Vagina (tissue), 2 donors: ENCODE measurements around the gene AMBN. TPM values are rescaled to one million over a fixed set of nuclear protein-coding genes. Genes with fewer than 3 reads are reported as not detected.
A peak's percentile ranks its signal among the peaks of the same experiment; 100 is the strongest.

ENCODE experiments used
- DNase-seq, 2 donors: peaks; one replicate each; pipeline ENCODE4 v3.0.0-alpha.2; 2017; ENCODE audit errors: extremely low spot score in 2 of 2
- H3K27ac ChIP-seq: fragments of 200-600 bp; sonication (generic); one replicate; pipeline ENCODE4 v1.5.1; 2019
- H3K27me3 ChIP-seq: fragments of 200-600 bp; sonication (generic); one replicate; pipeline ENCODE4 v1.5.1; 2019
- H3K36me3 ChIP-seq, 2 donors: fragments of 200-600 bp; sonication (generic); one replicate each; pipeline ENCODE4 v1.5.1; 2017 to 2019
- H3K4me1 ChIP-seq: fragments of 200-600 bp; sonication (generic); one replicate; pipeline ENCODE4 v1.5.1; 2019
- H3K4me3 ChIP-seq, 2 donors: fragments of 200-600 bp; sonication (generic); 1 replicate in 1 of 2; 2 replicates in 1 of 2; pipeline ENCODE4 v1.5.1; 2016 to 2019
- H3K9me3 ChIP-seq: fragments of 200-600 bp; sonication (generic); one replicate; pipeline ENCODE4 v1.5.1; 2019
- POLR2A ChIP-seq, 2 donors: fragments of 450-650 bp; IDR thresholded peaks; one replicate each; pipeline ENCODE4 v1.6.1; 2017; ENCODE audit warnings: antibody characterized with exemption in 2 of 2, mild to moderate bottlenecking in 2 of 2, moderate library complexity in 2 of 2
- POLR2AphosphoS5 ChIP-seq, 2 donors: sonication (generic); formaldehyde crosslinking; IDR thresholded peaks; one replicate each; pipeline ENCODE4 v1.9.0; 2017; ENCODE audit warnings: antibody characterized with exemption in 2 of 2, mild to moderate bottlenecking in 2 of 2, low read depth in 1 of 2; ENCODE audit not compliant: insufficient read depth in 1 of 2
- intact Hi-C: fragments of 100-400 bp; cut with DNase I; formaldehyde crosslinking; loops from one replicate; pipeline ENCODE4 v1.15.1; 2023
- total RNA-seq: library from RNA; depleted of rRNA; stranded (reverse); fragments of >200 nt; gene quantifications from one replicate; pipeline ENCODE4 v1.2.3, GENCODE V29; 2016
- TF ChIP-seq, protein P1 (sequence below), 3 experiments: fragments of 450-650 bp in 2 of 3; fragments of 200-600 bp in 1 of 3; sonication (generic) in 1 of 3; IDR thresholded peaks; one replicate each; pipeline ENCODE4 v1.5.1; 2017 to 2019; ENCODE audit warnings: antibody characterized with exemption in 3 of 3, mild to moderate bottlenecking in 2 of 3, moderate library complexity in 2 of 3

Gene AMBN
- total RNA-seq, 1 donor from 2014 or later = not detected

DNA sequence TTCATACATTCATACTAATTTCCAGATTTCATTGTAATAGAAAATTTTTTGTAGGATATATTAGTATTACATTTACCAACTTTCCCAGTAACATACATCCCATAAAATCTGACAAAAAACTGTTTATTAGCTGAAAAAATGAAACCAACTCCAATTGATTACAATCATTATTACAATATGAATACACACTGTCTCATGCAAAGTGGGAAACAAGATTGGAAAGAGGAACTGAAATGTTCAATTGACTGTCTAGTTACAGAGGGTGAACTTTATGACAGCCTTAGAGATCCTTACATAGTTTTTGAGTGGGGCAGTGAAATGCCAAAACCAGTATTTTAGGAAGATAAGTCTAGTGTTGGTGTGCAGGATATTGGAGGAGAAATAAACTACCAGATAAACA, 2.3 kb upstream of the AMBN start:
- TF ChIP-seq, protein P1, sequence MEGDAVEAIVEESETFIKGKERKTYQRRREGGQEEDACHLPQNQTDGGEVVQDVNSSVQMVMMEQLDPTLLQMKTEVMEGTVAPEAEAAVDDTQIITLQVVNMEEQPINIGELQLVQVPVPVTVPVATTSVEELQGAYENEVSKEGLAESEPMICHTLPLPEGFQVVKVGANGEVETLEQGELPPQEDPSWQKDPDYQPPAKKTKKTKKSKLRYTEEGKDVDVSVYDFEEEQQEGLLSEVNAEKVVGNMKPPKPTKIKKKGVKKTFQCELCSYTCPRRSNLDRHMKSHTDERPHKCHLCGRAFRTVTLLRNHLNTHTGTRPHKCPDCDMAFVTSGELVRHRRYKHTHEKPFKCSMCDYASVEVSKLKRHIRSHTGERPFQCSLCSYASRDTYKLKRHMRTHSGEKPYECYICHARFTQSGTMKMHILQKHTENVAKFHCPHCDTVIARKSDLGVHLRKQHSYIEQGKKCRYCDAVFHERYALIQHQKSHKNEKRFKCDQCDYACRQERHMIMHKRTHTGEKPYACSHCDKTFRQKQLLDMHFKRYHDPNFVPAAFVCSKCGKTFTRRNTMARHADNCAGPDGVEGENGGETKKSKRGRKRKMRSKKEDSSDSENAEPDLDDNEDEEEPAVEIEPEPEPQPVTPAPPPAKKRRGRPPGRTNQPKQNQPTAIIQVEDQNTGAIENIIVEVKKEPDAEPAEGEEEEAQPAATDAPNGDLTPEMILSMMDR (IDR thresholded peaks at IDR 0.05) = no peak
- TF ChIP-seq POLR2A (IDR thresholded peaks at IDR 0.05) (no peak), POLR2AphosphoS5 (IDR thresholded peaks at IDR 0.05; ENCODE audit: insufficient read depth in 1 of 2, low read depth in 1 of 2) (no peak)
- intact Hi-C loops = no loop called here

DNA sequence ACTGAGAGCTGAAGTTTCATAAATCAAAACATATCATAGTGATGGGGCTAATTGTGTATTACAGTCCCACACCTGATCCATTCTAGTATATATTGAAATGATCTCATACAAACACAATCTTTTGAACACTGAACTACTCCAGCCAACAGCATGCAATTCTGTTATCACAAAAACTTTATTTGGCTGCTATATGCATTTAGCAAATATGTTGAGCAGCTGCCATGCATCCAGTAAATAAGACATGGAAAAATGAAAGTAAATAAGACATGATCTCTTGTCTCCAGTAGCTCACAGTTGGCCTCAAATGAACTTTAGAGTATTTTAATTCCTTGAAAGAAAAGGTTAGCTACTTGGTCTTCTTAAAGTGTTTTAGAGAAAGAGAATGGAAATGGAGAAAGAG, 2.1 kb downstream of the AMBN start:
- H3K36me3 ChIP-seq = no peaks in the 10 kb centered on the region
- DNase-seq = no peak
- no peaks in the 10 kb centered on the region for H3K27me3 ChIP-seq
- no peaks in the 10 kb centered on the region for H3K9me3 ChIP-seq
- no peaks in the 10 kb centered on the region for H3K4me1 ChIP-seq
- TF ChIP-seq POLR2AphosphoS5 (IDR thresholded peaks at IDR 0.05; ENCODE audit: insufficient read depth in 1 of 2, low read depth in 1 of 2) (no peak), POLR2A (IDR thresholded peaks at IDR 0.05) (no peak)
- TF ChIP-seq, protein P1 (IDR thresholded peaks at IDR 0.05) = no peak
- intact Hi-C loops = no loop called here
- H3K4me3 ChIP-seq = no peak overlapping the region
- H3K27ac ChIP-seq = no peak overlapping the region

More for the DNA sequence above, 2.3 kb upstream of the AMBN start:
- Histone ChIP-seq H3K4me1 (no peaks in the 10 kb centered on the region), H3K9me3 (no peaks in the 10 kb centered on the region), H3K27ac (no peak overlapping the region), H3K4me3 (no peak overlapping the region), H3K27me3 (no peaks in the 10 kb centered on the region), H3K36me3 (no peaks in the 10 kb centered on the region)
- DNase-seq = no peak

DNA sequence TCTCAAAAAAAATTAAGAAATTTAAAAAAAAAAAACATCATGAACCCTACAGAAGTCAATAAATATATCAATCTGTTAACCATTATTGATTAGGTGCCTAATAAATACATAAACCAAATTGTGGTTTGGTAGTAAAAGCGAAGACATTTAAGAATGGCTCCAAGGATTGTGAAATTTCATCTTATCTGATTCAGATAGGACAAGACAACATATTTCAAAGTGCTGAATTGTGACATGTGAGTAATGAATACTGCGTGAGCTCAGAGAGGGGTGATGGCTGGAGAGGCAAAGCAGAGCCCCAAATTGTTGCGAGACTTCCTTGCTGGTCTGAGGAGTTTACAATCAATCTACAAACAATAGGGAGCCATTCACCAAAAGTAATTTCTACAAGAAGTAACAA, 8.2 kb downstream of the AMBN start:
- no peaks in the 10 kb centered on the region for H3K27me3 ChIP-seq
- H3K4me1 ChIP-seq = no peaks in the 10 kb centered on the region
- H3K9me3 ChIP-seq = no peaks in the 10 kb centered on the region
- H3K27ac ChIP-seq = no peak overlapping the region
- H3K36me3 ChIP-seq = no peaks in the 10 kb centered on the region
- TF ChIP-seq POLR2A (IDR thresholded peaks at IDR 0.05) (no peak), POLR2AphosphoS5 (IDR thresholded peaks at IDR 0.05; ENCODE audit: insufficient read depth in 1 of 2, low read depth in 1 of 2) (no peak)
- TF ChIP-seq, protein P1 (IDR thresholded peaks at IDR 0.05) = no peak
- intact Hi-C loops = no loop called here
- DNase-seq = no peak
- no peak overlapping the region for H3K4me3 ChIP-seq

DNA sequence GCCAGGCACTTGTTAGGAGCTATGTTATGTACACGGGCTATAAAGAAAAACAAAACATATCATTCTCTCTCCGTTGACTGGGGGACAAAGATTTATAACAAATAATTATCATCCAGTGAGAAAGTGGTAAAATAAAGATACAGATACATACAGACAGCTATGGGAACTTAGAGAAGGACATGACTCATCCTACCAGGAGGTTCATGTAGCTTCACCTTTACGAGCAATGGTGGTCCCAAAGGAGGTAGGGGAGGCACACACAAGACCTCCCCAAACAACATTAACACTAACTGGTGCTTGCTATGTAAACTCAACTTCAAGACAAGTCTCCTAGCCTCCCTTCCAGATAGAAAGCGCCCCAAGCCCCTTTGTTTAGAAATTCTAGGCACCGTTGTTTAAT, 8.9 kb downstream of the AMBN start:
- Histone ChIP-seq H3K4me1 (no peaks in the 10 kb centered on the region), H3K4me3 (no peak overlapping the region), H3K36me3 (no peaks in the 10 kb centered on the region), H3K9me3 (no peaks in the 10 kb centered on the region), H3K27me3 (no peaks in the 10 kb centered on the region), H3K27ac (no peak overlapping the region)
- intact Hi-C loops = no loop called here
- TF ChIP-seq POLR2AphosphoS5 (IDR thresholded peaks at IDR 0.05; ENCODE audit: insufficient read depth in 1 of 2, low read depth in 1 of 2) (no peak), POLR2A (IDR thresholded peaks at IDR 0.05) (no peak)
- TF ChIP-seq, protein P1 (IDR thresholded peaks at IDR 0.05) = no peak
- no peak for DNase-seq

DNA sequence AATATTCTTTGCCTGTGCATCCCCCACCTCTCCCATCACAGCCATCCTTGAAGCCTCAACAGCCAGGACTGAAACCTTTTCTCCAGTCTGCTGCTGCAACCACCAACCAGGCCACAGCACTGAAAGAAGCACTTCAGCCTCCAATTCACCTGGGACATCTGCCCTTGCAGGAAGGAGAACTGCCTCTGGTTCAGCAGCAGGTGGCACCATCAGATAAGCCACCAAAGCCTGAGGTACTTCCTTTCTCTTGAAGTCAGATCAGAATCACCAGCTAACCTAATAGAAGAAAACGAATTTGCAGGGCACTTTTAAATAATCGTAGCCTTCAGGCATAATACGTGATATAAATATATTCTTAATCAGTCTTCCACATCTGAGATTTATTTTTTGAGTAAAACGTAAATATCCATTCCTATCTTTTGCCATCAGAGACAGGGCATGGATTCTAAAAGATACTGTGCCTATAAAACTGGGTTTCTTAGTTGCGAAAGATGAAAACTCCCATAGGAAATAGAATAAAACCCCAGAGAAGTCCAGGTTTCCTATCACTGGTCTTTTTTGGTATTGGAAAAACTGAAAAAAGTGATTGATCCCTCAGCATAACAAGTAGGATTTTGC, 9.5 kb downstream of the AMBN start:
- Histone ChIP-seq H3K9me3 (no peaks in the 10 kb centered on the region), H3K27me3 (no peaks in the 10 kb centered on the region), H3K27ac (no peak overlapping the region), H3K36me3 (no peaks in the 10 kb centered on the region), H3K4me1 (no peaks in the 10 kb centered on the region), H3K4me3 (no peak overlapping the region)
- intact Hi-C loops = no loop called here
- TF ChIP-seq, protein P1 (IDR thresholded peaks at IDR 0.05) = peak in 2 of 3 experiments; percentile 39 to 66
- TF ChIP-seq POLR2A (IDR thresholded peaks at IDR 0.05) = no peak
- DNase-seq = no peak
